ENCODE results near the gene RPS19. TPM values are rescaled to one million over a fixed set of nuclear protein-coding genes. Genes with fewer than 3 reads are reported as not detected.
"Not testable (repeated sequence)": the region's sequence is repeated elsewhere in the genome, so short reads cannot be mapped to it uniquely, and the experiment has no call there.

Gene RPS19
- total RNA-seq, 1 donor from 2014 or later: 1,124 TPM

DNA sequence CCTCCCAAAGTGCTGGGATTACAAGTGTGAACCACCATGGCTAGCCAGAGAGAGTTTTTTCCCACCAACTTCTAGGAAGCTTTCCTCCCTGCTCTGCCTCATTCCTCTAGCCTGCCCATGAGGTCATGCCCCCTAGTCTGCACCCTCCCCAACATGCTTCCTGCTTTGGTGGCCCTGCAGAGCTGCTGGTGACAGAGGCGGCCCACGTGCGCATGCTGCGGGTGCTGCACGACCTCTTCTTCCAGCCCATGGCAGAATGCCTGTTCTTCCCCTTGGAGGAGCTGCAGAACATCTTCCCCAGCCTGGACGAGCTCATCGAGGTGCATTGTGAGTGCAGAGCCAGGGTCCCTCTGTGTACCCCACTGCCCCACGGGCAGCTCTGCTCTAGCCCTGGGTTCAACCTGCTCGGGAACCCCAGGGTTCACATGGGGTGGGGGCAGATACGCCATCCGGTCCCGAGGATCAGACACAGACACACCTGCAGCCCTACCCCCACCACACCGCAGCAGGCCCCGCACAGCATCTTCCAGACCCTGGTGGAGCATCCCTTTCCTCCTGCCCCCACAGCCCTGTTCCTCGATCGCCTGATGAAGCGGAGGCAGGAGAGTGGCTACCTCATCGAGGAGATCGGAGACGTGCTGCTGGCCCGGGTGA lies 41.8 kb downstream of the RPS19 start:
- no peak for DNase-seq (ENCODE audit: low spot score)

DNA sequence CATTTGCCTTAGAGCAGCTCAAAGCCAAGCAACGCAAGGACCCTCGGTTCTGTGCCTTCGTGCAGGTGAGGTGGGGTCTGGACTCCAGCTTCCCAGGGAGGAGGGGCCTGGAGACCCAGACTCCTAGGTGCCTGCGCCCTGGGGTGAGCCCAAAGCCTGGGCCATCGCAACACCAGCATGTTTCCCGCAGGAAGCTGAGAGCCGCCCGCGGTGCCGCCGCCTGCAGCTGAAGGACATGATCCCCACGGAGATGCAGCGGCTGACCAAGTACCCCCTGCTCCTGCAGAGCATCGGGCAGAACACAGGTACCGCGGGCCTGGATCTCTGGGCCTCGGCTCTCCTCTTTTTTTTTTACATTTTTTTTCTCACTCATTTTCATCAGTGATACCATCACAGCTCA lies 42.5 kb downstream of the RPS19 start:
- DNase-seq (ENCODE audit: low spot score): no peak

DNA sequence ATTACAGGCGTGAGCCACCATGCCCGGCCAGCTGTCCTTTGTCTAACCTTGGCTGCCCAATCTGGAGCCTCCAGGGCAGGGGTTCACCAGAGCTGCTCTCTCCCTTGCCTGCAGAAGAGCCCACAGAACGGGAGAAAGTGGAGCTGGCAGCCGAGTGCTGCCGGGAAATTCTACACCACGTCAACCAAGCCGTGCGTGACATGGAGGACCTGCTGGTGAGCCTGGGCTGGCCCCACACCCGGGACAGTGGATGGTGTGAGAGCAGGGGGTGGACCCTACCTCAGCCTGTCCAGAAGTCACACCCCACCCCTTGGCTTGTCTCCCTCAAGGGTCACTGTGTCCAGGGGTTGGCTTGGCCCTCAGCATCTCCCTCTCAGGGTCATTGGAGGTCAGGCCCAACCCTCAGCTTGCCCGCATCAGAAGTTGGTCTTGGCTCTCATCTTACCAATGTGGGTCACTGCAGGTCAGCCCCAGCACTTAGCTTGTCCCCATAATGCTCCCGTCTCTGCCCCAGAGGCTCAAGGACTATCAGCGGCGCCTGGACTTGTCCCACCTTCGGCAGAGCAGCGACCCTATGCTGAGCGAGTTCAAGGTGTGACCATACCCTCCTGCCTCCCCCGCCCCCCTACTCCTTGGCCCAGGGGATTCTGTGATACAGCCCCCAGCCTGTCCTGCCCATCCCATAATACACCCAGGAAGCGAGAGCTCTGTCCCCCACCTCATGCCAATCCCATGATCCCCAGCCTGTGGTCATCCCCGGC lies 43.3 kb downstream of the RPS19 start:
- no peak for DNase-seq (ENCODE audit: low spot score)

DNA sequence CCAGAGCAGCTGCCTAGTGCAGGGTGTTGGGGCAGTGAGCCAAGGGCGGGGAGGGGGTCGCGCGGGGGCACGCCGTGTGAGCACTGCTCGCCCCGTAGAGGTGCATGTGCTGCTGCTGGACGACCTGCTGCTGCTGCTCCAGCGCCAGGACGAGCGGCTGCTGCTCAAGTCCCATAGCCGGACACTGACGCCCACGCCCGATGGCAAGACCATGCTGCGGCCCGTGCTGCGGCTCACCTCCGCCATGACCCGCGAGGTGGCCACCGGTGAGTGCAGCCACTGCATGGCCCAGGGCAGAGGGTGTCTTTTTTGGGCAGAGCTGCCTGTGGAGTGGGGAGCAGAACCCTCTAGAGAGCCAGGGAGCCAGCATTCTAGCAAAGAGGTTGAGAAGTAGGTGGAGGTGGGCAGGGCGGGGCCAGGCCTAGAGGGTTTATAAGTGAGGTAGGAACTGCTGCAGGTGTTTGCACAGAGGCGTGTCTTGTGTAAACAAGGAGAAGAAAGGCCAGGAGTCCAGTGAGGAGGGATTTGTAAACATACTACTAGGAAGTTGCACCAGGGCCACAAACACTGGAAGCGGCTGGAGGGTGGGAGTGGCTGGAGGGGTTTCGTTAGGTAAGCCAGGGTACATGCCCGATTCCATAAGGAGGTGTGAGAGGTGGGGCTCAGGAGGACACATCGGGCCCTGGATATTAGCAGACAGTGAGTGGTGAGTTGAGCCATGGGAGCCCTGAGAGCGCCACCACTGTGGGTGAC lies 44.2 kb downstream of the RPS19 start:
- DNase-seq (ENCODE audit: low spot score): no peak

DNA sequence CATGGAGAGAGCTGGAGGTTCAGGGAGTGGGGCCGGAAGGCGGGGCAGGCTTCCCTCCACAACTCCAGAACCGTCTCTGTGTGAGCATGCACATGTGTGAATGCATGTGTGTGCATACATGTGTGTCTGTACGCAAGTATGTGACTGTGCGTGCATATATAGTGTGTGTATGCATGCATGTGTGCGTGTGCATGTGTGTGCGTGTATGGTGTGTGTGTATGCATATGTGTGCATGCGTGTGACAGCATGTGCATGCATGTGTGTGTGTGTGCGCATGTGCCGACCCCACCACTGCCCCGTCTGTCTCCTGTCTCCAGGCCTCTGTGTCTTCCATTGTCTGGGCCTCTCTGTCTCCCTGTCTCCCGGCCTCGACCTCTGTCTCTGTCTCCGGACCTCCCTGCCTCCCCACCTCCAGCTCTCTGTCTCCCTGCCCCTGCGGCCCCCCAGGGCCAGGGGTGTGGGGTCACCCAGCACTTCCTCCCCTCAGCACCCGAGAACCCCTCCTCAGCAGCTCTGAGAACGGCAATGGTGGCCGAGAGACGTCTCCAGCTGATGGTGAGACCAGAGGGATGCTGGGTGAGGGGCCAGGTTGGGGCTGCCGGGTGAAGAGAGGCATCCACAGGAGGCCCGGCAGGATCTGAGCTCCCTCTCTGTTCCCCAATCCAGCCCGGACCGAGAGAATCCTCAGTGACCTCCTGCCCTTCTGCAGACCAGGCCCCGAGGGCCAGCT lies 45.4 kb downstream of the RPS19 start:
- no peak for DNase-seq (ENCODE audit: low spot score)

DNA sequence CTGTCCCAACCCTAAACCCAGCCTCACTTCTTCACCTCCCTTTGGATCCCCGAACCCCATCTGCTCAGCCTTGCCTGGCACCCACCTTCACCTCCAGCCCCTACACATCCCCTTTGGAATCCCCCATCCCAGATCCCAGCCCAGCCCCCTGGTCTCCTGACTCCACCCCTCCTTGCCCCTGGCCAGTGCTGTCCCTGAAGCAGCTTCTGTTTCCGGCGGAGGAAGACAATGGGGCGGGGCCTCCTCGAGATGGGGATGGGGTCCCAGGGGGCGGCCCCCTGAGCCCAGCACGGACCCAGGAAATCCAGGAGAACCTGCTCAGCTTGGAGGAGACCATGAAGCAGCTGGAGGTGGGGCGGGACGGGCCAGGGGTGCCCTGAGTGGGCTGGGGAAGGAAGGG lies 46.2 kb downstream of the RPS19 start:
- DNase-seq (ENCODE audit: low spot score): no peak

DNA sequence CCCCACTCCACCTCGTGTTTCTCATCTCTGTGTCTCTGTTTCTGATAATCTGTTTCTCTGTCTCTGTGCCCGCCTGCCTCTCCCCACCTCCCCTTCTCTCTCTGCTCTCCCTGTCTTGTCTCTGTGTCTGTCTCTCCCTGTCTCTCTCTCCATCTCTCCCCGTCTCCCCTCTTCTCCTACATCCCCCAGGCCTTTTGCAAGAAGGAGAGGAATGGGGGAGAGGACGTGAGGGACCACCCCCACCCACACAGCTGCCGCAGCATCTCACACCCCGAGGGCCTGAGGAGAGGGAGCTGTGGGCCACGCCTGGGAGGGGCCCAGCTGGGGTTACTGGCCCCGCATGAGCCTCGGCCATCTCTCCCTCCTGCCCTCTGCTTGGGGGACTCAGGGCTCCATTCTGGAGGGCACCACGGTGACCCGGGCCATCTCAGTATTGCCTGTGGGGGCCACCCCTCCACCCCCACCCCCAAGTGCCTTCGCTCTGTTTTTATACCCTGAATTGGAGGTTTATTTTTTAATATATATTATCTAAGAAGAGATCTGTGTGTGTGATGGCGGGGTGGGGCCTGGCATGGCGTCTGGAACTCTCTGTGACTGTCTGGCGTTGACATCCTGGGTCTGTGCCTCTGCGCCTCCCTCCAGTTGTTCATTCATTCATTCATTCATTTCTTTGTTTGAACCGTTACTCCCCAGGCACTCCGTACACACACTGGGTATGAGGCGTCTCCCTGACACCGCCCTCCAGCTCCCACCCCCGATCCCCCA lies 47.0 kb downstream of the RPS19 start:
- no peak for DNase-seq (ENCODE audit: low spot score)

DNA sequence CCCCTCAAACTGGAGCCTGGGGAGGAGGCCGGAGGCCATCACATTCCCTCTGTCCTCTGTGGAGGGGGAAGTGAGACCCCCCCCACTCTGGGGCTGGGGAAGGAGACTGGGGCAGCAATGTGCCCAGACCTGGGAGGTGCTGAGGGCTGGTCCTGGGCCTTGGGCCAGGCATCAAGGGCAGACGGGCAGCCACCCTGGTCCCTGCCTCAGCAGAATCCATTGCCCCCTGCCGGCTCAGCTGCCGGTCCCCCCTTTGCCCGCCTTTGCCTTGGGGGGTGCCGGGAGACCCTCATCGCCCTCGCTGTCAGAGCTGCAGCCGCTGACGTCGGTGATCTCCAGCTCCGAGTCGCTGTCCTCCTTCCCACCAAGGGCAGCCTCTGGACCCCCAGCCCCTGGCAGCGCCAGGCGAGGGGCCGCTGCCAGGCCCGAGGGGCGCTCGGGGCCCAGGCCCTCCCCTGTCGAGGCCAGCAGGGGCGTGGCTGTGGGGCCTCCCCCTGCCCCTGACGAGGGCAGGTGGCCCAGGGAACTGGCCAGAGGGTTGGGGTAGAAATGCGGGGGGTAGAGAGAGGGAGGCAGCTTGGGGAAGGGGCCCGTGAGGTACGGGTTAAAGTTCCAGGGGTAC lies 48.0 kb downstream of the RPS19 start:
- DNase-seq (ENCODE audit: low spot score): no peak

DNA sequence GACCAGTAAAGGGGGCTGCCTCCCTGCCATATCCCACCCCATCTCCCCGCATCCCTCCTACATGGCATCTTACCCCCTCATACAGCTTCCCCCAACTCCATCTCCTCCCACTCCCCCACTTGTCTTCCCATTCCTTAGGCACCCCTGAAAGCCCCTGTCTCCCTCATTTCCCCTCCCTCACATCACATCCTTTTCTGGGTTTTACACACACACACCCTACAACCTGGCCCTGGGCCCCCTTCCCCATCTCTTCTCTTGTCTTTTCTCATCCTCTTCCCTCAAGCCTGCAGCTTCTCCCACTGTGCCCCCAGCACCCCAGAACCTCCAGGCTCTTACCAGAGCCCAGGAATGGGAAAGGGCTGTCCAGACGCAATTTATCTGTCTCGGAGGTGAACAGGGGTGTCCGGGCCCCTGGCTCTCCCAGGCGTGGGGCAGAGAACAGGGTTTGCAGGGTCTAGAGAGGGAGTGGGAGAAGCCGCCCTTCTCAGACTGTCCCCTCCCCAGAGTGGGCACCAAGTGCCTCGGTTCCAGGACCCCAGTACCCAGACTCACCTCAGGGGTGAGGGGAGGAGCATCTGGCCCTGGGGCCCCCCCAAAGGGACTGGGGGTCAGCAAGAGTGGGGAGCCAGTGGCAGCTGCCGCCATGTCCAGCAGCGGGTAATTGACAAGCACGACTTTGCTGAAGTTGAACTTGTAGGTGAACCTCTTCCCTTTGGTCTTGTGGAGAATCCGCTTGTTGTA lies 48.8 kb downstream of the RPS19 start:
- no peak for DNase-seq (ENCODE audit: low spot score)

DNA sequence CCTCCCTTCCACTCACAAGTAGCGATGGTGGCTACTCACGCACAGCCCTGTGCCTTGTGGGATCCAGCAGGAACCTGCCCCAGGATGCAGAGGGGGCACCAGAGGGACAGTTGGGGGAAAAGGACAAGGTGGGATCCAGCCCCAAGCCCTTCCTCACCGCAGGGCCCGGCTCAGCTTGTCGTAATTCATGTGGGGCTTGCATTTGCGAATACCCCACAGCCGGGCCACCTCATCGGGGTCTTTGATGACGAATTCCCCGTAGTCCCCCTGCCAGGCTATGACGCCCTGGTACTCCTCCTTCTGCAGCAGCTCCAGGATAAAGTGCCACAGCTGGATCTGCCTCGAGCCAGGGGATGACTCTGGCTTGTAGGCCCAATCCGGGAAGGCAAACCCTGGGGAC lies 49.7 kb downstream of the RPS19 start:
- no peak for DNase-seq (ENCODE audit: low spot score)

DNA sequence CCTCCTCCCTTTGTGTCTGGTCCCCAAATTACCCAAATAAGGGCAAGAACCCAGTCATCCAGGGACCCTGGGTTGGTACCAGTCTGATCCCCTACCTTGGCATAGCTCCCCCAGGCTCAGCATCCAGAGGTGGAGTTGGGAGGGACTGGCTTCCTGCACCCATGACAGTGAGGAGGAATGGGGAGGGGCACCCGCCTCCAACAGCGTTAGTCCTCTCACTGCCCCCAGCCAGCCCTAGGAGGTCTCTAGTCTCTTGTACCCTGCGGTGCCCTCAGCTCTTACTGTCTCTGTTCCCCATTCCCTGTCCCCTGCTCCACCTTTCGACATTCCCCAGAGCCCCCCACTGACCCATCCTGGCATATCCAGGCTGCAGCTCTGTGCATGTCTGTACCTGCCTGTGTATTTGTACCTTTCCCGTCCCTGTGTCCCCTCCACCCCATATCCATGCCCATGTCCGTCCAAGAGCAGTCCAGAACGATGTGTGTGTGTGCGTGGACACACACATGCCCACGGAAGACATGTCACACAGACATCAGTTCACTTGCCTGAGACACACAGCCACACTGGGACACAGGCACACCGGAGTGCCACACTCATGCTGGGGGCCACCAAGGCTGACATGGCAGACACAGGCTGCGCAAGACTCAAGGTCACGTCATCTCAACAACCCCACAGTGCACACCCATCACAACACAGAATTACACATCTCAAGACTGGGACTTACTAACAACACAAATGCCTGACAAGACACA lies 50.4 kb downstream of the RPS19 start:
- no peak for DNase-seq (ENCODE audit: low spot score)

DNA sequence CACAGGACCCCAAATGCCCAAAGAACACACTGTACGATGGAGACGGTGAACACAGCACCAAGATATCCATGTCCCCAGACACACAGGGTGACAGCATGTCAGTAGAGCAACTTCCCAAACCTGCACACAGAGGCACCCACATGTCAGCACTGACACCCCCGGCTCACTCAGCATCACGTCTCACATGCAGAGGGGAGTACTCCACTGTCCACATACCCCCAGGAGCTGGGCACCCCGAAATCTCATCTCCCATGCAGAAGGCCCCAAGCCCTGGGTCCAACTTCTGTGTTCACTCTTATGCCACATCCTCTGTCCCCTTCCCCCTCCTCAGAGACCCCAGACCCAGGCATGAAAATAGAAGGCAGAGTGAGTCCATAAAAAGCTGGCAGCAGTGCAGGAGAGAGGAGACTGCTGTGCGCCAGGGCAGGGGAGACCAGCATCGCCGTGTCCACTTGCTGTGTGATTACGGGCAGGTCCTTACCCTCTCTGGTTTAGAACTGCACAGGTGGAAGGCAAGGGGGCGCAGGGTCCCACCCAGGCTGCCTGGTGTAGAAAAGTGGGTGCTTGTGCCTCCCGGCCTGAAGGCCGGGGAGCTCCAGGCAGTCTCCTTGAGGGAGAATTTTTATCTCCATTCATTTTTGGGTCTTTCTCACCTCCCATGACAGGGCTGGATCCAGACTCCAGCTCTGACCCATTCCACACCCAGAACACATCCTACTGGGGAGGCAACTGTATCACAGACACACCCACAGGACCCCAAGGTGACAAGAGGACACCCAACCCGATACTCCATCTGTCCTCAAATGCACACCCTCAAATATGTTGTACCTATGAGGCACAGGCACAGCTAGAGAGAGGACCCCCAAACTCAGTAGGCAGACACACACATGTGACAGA lies 51.2 kb downstream of the RPS19 start:
- DNase-seq (ENCODE audit: low spot score): no peak

DNA sequence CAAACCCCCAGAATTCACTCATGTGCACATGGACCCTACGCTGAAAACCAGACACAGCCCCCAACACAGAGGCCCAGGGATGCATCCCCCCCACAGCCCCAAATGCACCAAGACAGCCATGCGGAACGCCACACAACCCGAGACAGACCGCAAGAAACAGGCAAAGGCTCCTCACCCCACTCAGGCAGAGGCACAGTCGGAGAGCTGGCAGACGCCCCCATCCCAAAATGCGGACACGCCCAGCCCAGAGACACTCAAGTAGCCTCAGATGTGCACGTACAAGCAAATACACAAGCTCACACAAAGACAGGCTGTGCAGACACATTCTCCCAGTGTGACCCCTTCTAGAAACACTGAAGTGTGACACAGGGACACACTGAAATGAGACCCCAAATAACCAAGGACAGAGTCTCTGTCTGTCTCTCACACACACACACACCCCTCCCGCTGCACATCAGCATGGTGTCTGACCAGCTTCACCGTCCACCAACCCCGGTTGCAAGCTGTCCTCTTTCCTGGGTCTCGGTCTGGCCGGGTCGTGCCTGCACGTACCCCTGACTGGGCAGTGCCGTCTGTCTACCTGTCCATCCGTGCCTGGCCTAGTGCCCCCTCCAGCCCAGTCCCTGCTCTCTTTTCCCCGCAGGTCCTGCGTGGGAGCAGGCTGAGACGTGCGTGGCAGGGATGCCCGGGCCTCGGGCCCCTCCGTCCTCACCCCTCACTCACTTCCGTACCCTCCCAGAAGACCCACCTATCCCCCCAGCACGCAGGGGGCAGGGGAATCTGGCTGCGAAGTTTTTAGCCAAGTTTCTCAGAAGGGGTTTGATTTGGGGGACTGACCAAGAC lies 52.1 kb downstream of the RPS19 start:
- DNase-seq (ENCODE audit: low spot score): no peak

DNA sequence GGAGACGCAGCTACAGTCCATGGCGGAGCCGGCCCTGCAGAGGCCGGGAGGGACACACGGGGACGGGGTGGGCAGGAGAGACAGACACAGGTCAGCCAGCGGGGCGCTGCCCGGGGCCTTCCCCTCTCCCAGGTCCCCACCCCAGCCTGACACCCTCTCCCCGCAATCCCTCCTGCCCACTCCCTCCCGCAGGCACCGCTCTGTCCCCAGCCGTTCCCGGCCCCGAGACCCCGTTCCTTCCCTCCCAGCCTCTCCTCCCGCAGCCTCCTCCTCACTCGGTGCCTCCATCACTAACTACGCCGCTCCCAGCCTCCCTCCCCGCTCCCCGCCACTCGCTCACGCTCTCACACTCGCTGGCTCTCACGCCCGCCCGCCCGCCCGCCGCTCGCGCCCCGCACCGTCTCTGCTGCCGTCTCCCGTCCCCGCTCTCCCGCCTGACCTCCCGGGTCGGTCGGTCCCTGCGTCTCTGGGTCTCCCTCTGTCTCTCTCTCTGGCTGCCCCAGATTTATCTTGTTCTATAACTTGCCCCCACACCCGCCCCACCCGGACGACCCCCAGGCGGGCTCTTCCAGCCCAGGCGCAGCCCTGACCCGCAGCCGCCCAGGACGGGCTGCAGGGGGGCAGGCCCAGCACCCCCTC lies 53.0 kb downstream of the RPS19 start:
- DNase-seq (ENCODE audit: low spot score): no peak

DNA sequence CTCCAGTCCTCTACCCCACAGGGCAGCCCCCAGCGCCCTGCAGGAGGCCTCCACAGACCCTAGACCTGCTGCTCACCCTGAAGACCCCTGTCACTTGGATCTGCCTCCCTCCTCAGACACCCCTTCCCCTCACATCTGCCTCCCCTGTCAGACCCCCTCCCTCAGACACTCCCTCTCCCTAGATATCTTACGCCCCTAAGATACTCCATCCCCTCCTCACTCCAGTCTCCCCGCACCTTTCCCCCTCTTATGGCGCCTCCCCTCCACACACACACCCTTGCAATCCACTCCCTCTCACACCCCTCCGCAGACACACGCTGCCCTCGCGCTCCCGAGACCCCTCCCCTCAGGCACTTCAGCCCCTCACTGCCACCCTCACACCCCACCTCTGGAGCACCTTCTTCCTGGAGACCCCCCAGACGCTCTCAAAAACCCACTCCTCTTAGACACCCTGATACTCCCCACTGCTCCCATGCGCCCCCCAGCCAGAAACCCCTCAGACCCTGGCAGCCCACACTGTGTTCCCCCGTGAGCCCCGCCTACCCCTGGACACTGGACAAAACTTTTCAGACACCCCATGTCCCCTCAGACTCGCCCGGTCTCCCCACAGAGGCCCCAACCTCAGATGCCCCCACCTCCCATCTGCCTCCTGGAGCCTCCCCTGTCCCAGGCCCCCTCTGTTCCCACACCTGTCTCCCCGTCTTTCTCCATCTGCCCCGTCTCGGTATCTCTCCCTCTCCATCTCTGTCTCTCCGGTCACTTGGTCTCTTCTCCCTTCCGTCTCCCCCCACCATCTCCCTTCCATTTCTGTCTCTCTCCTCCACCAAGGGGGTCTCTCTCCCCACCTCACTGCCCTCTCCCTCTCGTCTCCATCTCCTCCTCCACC lies 53.7 kb downstream of the RPS19 start:
- no peak for DNase-seq (ENCODE audit: low spot score)

DNA sequence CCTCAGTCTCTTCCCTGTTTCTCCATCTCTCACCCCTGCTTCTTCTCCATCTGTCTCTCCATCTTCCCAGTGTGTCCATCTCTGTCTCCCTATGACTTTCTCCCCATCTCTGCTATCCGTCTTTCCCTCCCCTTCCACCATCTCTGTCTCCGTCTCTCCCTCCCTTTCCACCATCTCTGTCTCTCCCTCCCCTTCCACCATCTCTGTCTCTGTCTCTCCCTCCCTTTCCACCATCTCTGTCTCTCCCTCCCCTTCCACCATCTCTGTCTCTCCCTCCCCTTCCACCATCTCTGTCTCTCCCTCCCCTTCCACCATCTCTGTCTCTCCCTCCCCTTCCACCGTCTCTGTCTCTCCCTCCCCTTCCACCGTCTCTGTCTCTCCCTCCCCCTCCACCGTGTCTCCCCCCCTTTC lies 54.4 kb downstream of the RPS19 start:
- not testable (repeated sequence) for DNase-seq (ENCODE audit: low spot score)
